Duodenal mucosa (tissue), 2 donors: ENCODE measurements around the gene SNED1.

Experiments used
- H3K27ac ChIP-seq: one replicate; pipeline ENCODE4 v1.7.0; 2013; ENCODE audit warnings: low read depth, low read length
- H3K27me3 ChIP-seq, 2 donors: one replicate each; pipeline ENCODE4 v1.7.0; 2013; ENCODE audit warnings: low read length in 2 of 2, control low read depth in 1 of 2; ENCODE audit not compliant: insufficient read depth in 2 of 2, control insufficient read depth in 1 of 2
- H3K36me3 ChIP-seq, 2 donors: one replicate each; pipeline ENCODE4 v1.7.0; 2013; ENCODE audit warnings: low read length in 2 of 2, control low read depth in 1 of 2; ENCODE audit not compliant: insufficient read depth in 2 of 2, control insufficient read depth in 1 of 2
- H3K4me1 ChIP-seq, 2 donors: one replicate each; pipeline ENCODE4 v1.7.0; 2013; ENCODE audit warnings: low read length in 2 of 2, control low read depth in 1 of 2; ENCODE audit not compliant: insufficient read depth in 2 of 2, control insufficient read depth in 1 of 2
- H3K4me3 ChIP-seq, 2 donors: one replicate each; pipeline ENCODE4 v1.7.0; 2013; ENCODE audit warnings: low read length in 2 of 2, low read depth in 1 of 2
- H3K9ac ChIP-seq, 2 donors: one replicate each; pipeline ENCODE4 v1.7.0; 2013; ENCODE audit warnings: low read length in 2 of 2, low read depth in 1 of 2
- H3K9me3 ChIP-seq, 2 donors: one replicate each; pipeline ENCODE4 v1.7.0; 2013; ENCODE audit warnings: low read length in 2 of 2, control low read depth in 1 of 2; ENCODE audit not compliant: control insufficient read depth in 1 of 2

The SNED1 gene

DNA sequence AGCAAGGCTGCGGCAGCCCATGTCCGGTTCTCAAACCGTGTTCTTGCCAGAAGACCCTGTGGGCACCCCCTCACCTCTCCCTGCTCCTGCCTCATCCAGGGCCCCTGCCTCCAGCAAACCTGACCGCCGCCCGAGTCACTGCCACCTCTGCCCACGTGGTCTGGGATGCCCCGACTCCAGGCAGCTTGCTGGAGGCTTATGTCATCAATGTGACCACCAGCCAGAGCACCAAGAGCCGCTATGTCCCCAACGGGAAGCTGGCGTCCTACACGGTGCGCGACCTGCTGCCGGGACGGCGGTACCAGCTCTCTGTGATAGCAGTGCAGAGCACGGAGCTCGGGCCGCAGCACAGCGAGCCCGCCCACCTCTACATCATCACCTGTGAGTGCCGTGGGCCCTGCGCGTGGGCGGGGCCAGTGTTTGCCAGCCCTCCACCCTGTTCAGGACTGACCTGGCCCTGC lies 71.4 kb downstream of the SNED1 start:
- Histone ChIP-seq H3K27me3 (no peaks in the 10 kb centered on the region), H3K9ac (no peak overlapping the region), H3K27ac (no peak overlapping the region), H3K9me3 (no peaks in the 10 kb centered on the region), H3K4me1 (no peaks in the 10 kb centered on the region), H3K36me3 (peaks cover 3 to 4% of the 10 kb centered on the region in 2 donors), H3K4me3 (no peak overlapping the region)

DNA sequence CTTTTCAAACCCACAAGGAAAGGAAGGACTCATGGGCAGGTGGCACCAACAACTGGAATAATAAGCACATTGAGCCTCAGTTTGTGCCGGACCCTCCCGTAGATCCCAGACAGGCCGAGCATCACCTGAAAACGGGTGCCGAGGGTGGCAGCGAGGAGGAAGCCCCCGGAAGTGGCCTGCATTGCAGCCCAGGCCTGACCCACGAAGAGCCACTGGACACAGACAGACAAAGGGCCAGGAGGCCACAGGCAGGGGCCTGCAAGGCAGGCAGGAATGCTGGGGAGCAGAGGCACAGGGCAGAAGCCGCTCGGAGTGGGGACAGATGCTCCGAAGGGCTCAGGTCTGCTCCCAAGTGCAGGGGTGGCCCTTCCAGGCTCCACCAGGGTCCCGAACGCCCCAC lies 71.9 kb downstream of the SNED1 start:
- Histone ChIP-seq H3K27me3 (no peaks in the 10 kb centered on the region), H3K9ac (no peak overlapping the region), H3K4me1 (no peaks in the 10 kb centered on the region), H3K36me3 (peaks cover 8 to 9% of the 10 kb centered on the region in 2 donors), H3K27ac (no peak overlapping the region), H3K4me3 (no peak overlapping the region), H3K9me3 (no peaks in the 10 kb centered on the region)

- Histone ChIP-seq H3K27me3 (no peaks in the 10 kb centered on the region), H3K27ac (no peak overlapping the region), H3K4me1 (no peaks in the 10 kb centered on the region), H3K4me3 (no peak overlapping the region), H3K9ac (no peak overlapping the region), H3K36me3 (peaks cover 8 to 9% of the 10 kb centered on the region in 2 donors), H3K9me3 (no peaks in the 10 kb centered on the region)
Measured at GRCh38 chr2:241070811-241071676, 72.6 kb downstream of the SNED1 start.

DNA sequence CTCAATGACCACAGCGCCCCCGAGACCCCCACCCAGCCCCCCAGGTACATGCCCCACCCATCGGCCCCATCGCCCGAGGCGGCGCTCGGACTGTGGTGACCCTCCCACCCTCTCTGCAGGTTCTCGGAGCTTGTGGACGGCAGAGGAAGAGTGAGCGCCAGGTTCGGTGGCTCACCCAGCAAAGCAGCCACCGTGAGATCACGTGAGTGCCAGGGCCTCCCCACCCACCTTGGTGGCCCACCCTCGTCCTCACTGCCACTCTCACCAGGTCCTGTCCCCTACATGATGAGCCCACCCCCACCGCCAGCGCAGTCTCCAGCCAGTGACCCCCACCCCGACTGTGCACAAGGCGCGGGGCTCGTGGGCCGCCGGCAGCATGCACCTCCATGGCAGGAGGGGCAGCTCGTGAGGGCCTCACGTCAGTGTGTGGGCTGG lies 73.3 kb downstream of the SNED1 start:
- no peaks in the 10 kb centered on the region for H3K4me1 ChIP-seq
- H3K9me3 ChIP-seq: no peaks in the 10 kb centered on the region
- H3K4me3 ChIP-seq: no peak overlapping the region
- no peak overlapping the region for H3K27ac ChIP-seq
- no peak overlapping the region for H3K9ac ChIP-seq
- peaks cover 8 to 9% of the 10 kb centered on the region in 2 donors for H3K36me3 ChIP-seq
- H3K27me3 ChIP-seq: no peaks in the 10 kb centered on the region

DNA sequence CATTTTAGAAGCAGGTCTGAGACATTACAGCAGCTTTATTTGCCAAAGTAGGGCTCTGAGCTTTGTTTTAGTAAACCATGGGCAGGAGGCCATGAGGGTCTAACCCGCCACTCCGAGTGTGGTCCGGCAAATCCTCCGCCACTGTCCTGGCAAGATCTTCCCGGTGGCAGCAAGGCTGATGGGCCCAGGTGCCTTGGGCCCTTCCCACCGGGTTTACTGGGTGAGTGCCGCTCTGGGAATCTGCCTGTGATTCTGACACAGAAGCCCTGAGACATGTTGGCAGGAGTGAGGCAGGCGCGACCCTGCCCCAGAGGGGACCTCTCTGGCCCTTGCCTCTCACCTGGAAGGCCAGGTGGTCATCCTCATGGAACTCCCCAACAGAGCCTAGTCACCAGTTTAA lies 73.7 kb downstream of the SNED1 start:
- no peaks in the 10 kb centered on the region for H3K4me1 ChIP-seq
- peaks cover 8 to 9% of the 10 kb centered on the region in 2 donors for H3K36me3 ChIP-seq
- no peak overlapping the region for H3K9ac ChIP-seq
- no peaks in the 10 kb centered on the region for H3K27me3 ChIP-seq
- no peaks in the 10 kb centered on the region for H3K9me3 ChIP-seq
- no peak overlapping the region for H3K4me3 ChIP-seq
- H3K27ac ChIP-seq: no peak overlapping the region

DNA sequence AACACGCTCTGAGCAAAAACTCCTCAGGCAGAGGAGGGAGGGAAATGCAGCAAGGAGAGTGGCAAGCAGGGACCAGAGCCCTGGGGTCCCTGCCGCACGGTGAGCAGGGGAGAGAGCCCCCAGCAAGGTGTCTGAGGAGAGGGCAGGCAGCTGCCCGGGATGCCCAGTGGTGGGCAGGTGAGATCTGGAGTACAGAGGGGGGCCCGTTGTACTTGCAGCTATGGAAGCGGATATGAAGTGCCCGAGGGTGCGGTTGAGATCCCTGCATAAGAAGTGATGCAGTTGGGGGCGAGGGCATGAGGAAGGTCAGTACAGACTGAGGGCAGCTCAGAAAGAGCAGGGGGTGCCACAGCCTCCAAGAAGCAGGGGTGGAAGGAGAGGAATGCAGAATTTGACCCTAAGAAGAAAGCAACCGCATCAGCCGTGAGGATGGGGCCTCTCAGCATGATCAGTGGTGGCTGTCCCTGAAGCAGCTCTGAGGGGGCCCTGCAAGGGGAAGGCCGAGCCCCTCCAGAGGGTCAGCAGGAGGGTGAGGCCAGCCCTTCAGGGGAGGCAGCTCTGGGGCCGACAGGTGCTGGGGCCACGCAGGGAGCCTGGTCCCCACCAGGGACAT lies 74.2 kb downstream of the SNED1 start:
- H3K4me1 ChIP-seq: no peaks in the 10 kb centered on the region
- no peaks in the 10 kb centered on the region for H3K9me3 ChIP-seq
- peaks cover 8 to 9% of the 10 kb centered on the region in 2 donors for H3K36me3 ChIP-seq
- H3K4me3 ChIP-seq: no peak overlapping the region
- no peaks in the 10 kb centered on the region for H3K27me3 ChIP-seq
- H3K9ac ChIP-seq: no peak overlapping the region
- no peak overlapping the region for H3K27ac ChIP-seq

DNA sequence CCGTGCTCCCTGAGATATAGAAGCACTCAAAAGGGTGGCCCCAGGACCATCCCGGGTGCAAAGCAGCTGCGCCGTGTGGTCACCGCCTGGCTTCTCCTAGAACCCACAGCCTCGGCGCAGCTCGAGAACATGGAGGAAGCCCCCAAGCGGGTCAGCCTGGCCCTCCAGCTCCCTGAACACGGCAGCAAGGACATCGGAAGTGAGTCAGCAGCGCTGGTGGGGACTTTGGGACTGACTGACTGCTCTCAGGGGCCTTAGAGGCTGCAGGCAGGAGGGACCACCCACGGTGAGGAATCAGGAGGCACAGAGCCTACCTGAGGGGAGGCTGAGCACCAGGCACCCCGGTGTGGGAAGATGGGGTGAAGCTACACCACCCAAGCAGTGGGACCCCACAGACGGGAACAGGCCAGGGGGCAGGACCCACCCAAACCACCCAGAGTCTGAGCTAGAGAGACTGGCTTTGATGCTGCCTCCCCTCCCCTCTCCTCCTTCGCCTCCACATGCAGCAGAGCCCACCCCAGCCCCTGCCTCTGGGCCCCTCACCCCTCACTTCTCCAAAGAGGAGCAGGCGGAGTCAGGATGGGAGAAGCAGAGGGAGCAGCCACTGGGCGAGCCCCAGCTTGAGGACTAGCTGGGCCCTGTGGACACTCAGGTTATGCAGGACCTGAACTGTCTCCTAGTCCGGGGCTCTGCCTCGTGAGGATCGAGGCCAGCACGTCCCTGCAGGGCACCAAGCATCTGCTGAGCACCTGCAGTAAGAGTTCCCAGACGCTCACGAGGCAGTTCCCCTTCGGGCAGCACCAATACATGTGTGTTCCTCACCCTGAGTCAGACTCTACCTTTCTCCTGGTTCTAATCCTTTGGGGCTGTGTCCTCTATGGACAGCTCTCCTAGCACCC lies 75.0 kb downstream of the SNED1 start:
- Histone ChIP-seq H3K27me3 (no peaks in the 10 kb centered on the region), H3K4me1 (no peaks in the 10 kb centered on the region), H3K9ac (no peak overlapping the region), H3K9me3 (no peaks in the 10 kb centered on the region), H3K4me3 (no peak overlapping the region), H3K27ac (no peak overlapping the region), H3K36me3 (peaks cover 8 to 9% of the 10 kb centered on the region in 2 donors)

DNA sequence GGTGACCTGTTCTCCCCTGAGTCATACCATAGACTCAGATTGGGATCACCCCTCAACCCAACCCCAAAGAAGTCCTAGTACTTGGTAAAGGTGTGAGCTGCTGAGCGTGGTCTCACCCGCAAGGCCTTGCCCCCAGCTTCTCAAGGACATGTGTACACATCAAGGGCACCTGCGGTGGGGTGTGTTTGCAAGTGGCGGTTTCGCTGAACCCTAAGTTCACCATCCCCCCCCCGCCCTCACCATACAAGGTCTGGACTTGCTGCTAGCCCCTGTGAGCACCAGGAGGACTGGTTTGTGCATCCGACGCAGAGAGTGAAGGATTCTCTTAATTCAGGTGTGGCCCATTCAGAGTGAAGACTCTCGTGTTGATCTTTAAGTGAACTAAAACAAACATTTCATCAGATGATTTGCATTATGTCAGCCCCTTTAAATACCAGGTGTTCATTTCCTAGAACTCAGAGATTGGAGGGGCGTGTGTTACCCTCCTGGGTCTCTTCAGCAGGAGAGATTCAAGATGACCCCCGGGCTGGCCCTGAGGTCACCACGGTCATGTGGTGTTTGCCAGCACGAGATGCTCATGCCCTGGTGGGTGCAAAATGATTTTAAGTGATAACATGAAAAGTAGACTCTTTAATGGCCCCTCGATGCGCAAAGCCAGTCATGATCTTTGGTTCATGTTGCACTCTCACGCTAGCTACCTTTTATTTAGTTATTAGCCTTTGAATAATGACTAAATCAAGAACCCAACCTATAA lies 75.8 kb downstream of the SNED1 start:
- H3K9ac ChIP-seq: no peak overlapping the region
- H3K27me3 ChIP-seq: no peaks in the 10 kb centered on the region
- no peaks in the 10 kb centered on the region for H3K9me3 ChIP-seq
- H3K4me1 ChIP-seq: no peaks in the 10 kb centered on the region
- no peak overlapping the region for H3K4me3 ChIP-seq
- peaks cover 8 to 9% of the 10 kb centered on the region in 2 donors for H3K36me3 ChIP-seq
- no peak overlapping the region for H3K27ac ChIP-seq

DNA sequence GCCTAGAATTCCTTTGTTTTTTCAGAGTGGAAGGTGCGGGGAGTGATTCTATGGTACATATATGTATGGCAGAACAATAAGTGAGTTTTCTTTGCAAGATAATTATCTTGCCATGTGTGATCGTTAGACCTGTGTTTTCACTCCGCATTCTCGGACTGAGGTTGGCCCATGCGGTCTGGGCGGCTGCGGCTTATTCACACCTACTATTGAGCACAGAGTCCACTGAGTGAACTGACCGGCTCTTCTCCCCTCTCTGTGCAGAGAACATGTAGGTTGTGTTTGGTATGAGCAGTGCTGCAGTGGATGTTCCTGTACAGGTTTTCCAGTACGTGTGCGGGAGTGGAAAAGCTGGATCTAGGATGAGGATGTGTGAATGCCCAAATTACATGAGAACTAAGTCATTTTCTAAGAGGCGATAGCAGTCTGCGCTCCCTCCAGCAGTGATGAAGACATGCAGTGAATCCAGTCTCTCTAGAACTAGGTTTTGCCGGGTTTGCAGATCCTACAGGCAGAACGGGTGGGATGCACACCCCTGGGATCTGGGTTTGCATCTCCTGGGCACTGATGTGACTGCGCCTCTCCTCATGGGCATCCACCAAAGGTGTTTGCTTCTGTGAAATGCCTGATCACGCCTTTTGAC lies 76.6 kb downstream of the SNED1 start:
- H3K9ac ChIP-seq: no peak overlapping the region
- no peaks in the 10 kb centered on the region for H3K4me1 ChIP-seq
- peaks cover 8 to 9% of the 10 kb centered on the region in 2 donors for H3K36me3 ChIP-seq
- H3K27me3 ChIP-seq: no peaks in the 10 kb centered on the region
- H3K27ac ChIP-seq: no peak overlapping the region
- no peak overlapping the region for H3K4me3 ChIP-seq
- no peaks in the 10 kb centered on the region for H3K9me3 ChIP-seq
